GM21528 (cell line): Measurements from ENCODE around the gene SPATA2.

Experiments used
- ATAC-seq: cut with Tn5 transposase; IDR thresholded peaks from one replicate; pipeline ENCODE4 v1.9.1; 2021; ENCODE audit warnings: mild to moderate bottlenecking, moderate library complexity; ENCODE audit not compliant: unreplicated experiment, low FRiP score

Gene SPATA2

DNA sequence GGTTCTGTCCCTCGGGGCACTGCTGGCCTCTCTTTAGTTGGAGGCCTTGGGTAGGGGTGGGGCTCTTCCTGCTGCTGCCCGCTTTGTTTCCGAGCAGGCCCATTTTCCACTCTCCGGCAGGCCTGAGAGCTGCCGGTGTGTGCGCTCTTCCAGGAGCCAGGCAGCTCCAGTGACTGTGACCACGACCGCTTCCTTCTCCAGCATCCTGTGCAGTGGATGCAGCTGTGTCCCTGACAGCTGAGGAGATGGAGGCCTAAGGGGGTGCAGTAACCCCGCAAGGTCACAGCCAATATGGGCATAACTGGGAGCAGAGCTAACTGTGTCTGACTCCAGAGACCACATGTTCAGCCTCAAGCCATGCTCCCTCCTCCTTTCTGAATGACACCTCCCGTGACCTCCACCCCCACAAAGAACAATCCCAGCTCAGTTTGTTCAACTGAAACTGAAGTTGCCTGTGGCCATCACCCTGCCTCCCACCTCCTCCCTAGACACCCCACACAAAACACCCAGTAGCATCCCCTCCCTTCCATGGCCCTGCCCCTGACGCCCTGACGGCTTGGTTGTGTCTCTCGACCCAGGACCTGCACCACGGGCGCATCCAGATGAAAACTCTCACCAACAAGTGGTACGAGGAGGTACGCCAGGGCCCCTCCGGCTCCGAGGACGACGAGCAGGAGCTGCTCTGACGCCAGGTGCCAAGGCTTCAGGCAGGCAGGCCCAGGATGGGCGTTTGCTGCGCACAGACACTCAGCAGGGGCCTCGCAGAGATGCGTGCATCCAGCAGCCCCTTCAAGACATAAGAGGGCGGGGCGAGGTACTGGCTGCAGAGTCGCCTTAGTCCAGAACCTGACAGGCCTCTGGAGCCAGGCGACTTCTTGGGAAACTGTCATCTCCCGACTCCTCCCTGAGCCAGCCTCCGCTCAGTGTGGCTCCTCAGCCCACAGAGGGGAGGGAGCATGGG is 27.8 kb downstream of the SPATA2 start:
- ATAC-seq = no peak

GRCh38 chr20:49886571-49887213 is 28.6 kb downstream of the SPATA2 start:
- no peak for ATAC-seq

DNA sequence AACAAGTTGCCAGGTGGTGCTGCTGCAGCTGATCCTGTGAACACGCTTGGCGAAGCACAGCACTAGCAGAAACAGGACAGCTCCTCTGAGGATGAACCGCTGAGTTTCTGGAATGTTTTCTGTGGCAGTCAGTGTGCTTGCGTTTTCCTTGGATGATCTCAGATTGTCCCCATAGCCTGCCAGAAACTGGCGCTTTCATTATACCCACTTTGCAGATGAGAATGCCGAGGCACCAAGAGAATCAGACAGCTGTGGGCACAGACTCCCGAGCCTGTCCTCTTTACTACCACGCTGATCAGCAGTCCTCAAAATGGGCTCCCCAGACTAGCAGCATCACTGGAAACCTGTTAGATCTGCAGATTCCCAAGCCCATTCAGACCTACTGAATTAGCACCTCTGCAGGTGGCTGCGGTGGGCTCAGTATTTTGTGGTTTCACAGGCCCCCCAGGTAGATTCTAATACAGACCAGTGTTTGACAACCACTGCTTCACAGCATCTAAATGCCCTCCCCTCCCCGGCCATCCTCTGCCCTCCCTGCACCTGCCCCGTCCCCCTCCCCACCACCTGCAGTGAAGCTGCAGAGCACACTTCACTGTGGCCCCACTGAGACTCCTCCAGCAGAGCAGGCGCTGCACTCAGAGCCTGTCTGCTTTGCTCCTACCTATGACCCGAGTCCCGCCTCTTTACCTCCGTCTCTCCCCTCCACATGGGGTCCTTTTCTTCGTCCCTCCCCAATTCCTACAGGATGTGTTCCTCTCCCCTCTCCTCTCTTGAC is 29.6 kb downstream of the SPATA2 start:
- no peak for ATAC-seq

GRCh38 chr20:49883246-49883802 is 32.0 kb downstream of the SPATA2 start:
- no peak for ATAC-seq

GRCh38 chr20:49882171-49882970 is 33.0 kb downstream of the SPATA2 start:
- no peak for ATAC-seq

- ATAC-seq = no peak
Measured at GRCh38 chr20:49880724-49881445, 34.4 kb downstream of the SPATA2 start.

DNA sequence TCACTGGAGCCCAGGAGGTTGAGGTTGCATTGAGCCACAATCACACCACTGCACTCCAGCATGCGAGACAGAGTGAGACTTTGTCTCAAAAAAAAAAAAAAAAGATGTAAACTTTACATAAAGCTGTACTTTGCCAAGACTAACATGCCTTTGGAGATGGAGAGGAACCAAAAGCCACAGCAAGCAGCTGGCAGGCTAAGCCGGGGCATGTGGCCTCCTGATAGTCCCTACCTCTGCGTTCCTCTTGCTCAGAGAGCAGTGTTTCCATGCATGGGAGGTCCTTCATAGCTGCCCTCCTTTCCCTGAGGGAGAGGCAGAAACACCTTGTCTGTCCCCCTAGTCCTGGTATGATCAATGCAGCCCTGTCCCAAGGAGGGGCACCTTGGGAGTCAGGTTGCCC is 35.2 kb downstream of the SPATA2 start:
- ATAC-seq = no peak

DNA sequence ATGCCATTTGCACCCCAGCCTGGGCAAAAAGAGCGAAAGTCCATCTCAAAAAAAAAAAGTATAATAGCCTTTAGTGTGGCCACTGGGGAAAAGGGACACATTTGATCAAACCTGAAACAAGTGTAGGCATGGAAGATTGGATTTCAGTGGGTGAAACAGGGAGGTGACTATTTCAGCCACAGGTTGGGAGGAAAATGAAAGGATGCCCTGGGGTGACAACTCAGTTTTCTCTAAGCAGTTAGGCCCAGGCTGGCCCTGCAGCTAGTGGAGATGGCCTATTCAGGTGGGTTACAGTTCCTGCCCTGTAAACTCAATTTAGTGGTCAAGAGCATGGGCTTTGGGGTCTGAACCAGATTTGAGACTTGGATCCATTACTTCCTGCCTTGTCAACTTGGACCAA is 36.4 kb downstream of the SPATA2 start:
- ATAC-seq = no peak

GRCh38 chr20:49877386-49877921 is 37.9 kb downstream of the SPATA2 start:
- ATAC-seq = no peak

DNA sequence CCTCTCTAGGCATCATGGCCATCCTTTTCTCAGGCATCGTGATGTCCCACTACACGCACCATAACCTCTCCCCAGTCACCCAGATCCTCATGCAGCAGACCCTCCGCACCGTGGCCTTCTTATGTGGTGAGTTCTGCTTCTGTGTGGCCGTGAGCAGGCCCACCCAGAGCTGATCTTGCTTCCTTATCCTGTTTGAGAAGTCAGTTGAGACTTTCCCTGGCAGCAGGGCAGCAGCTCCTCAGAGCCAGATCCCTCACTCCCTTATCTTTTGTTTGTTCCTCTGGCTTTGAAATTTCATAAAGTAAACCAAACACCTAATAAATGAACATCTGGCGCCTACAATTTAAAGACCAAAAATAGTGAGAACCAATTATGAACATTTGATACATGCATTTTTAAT is 40.6 kb downstream of the SPATA2 start:
- no peak for ATAC-seq

DNA sequence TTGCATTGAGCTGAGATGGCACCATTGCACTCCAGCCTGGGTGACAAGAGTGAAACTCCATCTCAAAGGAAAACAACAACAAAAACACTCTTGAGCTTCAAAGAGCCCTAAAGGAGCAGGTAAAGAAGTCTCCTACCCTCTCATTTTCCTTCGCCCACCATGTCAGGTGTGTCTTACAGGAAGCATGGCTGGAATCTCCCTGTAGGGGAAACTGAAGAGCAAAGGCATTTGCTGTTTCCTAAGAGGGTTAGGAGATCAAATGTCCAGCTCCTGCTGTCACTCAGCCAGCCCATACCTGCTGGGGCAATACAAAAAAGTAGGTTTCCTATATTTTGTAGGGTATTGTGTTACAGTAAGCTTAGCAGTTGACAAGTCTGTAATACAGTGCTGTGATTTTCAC is 43.3 kb downstream of the SPATA2 start:
- ATAC-seq = no peak

DNA sequence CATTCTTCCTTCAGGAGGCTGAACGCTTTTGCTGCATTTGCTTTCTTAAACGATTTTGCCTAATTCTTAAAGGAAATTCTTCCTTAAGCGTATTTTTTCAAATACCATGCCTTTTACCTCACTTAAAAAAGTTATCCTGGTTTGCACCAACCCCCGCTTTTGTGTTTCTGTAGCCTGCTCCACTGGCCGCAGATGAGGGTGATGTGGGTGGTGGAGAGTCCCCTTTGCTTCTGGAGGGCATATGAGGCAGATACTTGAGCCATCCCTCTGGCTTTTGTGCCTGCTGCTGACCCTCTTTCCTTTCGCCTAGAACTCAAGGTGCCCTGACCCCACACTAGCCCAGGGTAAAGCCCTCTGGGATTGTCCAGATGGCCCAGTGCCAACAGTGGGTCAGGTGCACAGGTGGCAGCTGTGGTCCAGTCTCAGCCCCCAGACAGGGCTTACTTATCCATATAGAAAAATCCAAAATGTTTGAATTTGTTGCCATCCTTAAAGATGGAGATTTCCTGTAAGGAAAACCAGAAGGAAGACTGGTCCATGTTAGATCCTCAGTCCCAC is 43.9 kb downstream of the SPATA2 start:
- ATAC-seq = no peak

DNA sequence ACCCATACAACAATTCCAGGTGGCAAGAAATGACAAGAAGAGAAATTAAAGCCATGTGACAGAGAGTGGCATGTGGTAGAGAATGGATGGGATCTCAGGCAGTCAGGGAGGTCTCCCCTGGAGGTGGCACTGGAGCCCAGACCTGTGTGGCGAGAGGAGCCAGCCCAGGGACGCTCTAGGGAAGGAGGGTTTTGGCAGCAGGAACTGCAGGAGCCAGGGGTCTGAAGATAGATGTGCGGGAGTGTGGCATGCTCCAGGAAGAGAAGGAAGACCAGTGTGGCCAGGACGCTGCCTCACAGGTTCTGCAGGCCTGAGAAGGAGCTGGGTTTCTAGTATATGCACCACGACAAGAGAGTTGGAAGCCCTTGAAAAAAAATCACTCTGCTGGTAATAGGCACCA is 45.1 kb downstream of the SPATA2 start:
- no peak for ATAC-seq

- ATAC-seq = no peak
Measured at GRCh38 chr20:49868964-49869363, 46.4 kb downstream of the SPATA2 start.

- ATAC-seq = no peak
Measured at GRCh38 chr20:49868538-49868937, 46.8 kb downstream of the SPATA2 start.

- no peak for ATAC-seq
Measured at GRCh38 chr20:49867453-49868215, 47.7 kb downstream of the SPATA2 start.

DNA sequence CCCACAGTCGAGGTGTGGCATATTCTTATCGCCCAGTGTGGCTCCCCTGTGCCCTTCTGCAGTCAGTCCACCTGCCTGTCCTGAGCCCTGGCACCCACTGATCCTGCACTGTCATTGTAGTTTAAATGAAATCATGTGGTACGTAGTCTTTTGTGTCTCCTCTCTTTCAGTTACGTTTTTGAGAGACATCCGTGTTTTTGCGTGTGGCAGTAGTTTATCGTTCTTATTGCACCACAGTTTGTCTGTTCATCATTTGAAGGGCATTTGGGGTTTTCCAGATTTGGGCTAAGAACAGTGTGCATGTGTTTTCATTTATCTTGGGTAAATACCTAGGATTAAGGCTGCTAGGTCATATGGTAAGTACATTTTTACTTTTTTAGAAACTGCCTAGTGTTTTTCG is 49.3 kb downstream of the SPATA2 start:
- no peak for ATAC-seq

DNA sequence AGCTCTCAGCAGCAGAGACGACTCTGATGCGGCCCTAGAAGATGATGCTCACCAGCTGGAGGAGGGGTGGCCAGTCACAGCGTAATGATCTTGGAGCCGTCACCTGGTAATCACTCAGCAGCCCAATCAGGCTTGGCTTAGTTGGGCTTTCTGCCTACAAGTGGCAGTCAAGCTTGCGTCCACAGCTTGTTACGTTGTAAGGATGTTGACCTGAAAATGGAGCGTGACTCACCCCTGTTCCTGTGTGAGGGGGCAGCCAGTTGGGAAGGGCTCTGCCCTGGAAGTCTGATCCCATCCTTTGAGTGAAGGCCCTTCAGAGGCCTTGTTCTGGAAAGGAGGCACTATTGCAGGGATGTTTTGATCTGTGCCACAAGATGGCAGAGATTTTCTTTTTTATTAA is 49.8 kb downstream of the SPATA2 start:
- no peak for ATAC-seq
